ENCODE results near the gene CENPT. TPM values are rescaled to one million over a fixed set of nuclear protein-coding genes. Genes with fewer than 3 reads are reported as not detected.

Gene CENPT
- total and polyA plus RNA-seq, 2 of the 13 experiments (the other 11 are each of a cell fraction or from before 2014, with no cell fraction given), result 40.9 to 43.3 TPM

- peak; percentile 56; the same call in 1 of the 2 replicates for TF ChIP-seq ZBTB33 (CRISPR knock-in tag; IDR thresholded peaks at IDR 0.05)
- TF ChIP-seq ZNF292 (CRISPR knock-in tag; IDR thresholded peaks at IDR 0.05; ENCODE audit: borderline replicate concordance, low read depth), result peak; percentile 71
- TF ChIP-seq LBX2 (CRISPR knock-in tag; IDR thresholded peaks at IDR 0.05; ENCODE audit: borderline replicate concordance), result 0 out of 2 replicates have a peak, but pooled peaks have one; percentile 32
- peak; percentile 89 for TF ChIP-seq FOXK1 (CRISPR knock-in tag; IDR thresholded peaks at IDR 0.05; ENCODE audit: borderline replicate concordance, low read depth)
- peak; percentile 87 for TF ChIP-seq ATF7-NPFF (CRISPR knock-in tag; IDR thresholded peaks at IDR 0.05; ENCODE audit: low read depth)
- TF ChIP-seq TIGD3 (CRISPR knock-in tag; IDR thresholded peaks at IDR 0.05; ENCODE audit: borderline replicate concordance), result 0 out of 2 replicates have a peak, but pooled peaks have one; percentile 41
- TF ChIP-seq ZNF549 (CRISPR knock-in tag; IDR thresholded peaks at IDR 0.05), result no peak
- TF ChIP-seq ZNF276 (CRISPR knock-in tag; IDR thresholded peaks at IDR 0.05; ENCODE audit: low read depth), result peak; percentile 57; the same call in 1 of the 2 replicates
- TF ChIP-seq U2AF2 (IDR thresholded peaks at IDR 0.05; ENCODE audit: low read depth, low read length), result 0 out of 2 replicates have a peak, but pooled peaks have one; percentile 36
- TF ChIP-seq USF2 (IDR thresholded peaks at IDR 0.05; ENCODE audit: low read depth, low read length), result no peak
- no peak for TF ChIP-seq USF2 (CRISPR knock-in tag; IDR thresholded peaks at IDR 0.05; ENCODE audit: borderline replicate concordance)
- TF ChIP-seq ZNF18 (CRISPR knock-in tag; IDR thresholded peaks at IDR 0.05; ENCODE audit: insufficient replicate concordance), result peak; percentile 6
- peak; percentile 60 for TF ChIP-seq THRA (CRISPR knock-in tag; IDR thresholded peaks at IDR 0.05; ENCODE audit: borderline replicate concordance)
- no peak for TF ChIP-seq HOXA9 (CRISPR knock-in tag; IDR thresholded peaks at IDR 0.05; ENCODE audit: borderline replicate concordance)
- TF ChIP-seq BRCA1 (CRISPR knock-in tag; IDR thresholded peaks at IDR 0.05), result peak; percentile 33; the same call in 1 of the 2 replicates
- TF ChIP-seq SP140L (CRISPR knock-in tag; IDR thresholded peaks at IDR 0.05; ENCODE audit: borderline replicate concordance), result no peak
These were observed 1.0 kb downstream of the CENPT start, which contains the start of gene NUTF2 (continued) for GRCh38 chr16:67846320-67847063.
